ENCODE results near the gene MMEL1.

MMEL1 gene

GRCh38 chr1:2639607-2640521, 7.0 kb upstream of the MMEL1 start:
- H3K4me3 ChIP-seq (replicated peaks; ENCODE audit: insufficient read depth, low read length): no peak overlapping the region
- TF ChIP-seq GABPA (IDR thresholded peaks at IDR 0.05; ENCODE audit: low read depth) (no peak), SPI1 (IDR thresholded peaks at IDR 0.05; ENCODE audit: borderline replicate concordance, low read depth) (no peak), POLR2AphosphoS5 (IDR thresholded peaks at IDR 0.05; ENCODE audit: low read depth) (no peak)
- TF ChIP-seq, protein P1, sequence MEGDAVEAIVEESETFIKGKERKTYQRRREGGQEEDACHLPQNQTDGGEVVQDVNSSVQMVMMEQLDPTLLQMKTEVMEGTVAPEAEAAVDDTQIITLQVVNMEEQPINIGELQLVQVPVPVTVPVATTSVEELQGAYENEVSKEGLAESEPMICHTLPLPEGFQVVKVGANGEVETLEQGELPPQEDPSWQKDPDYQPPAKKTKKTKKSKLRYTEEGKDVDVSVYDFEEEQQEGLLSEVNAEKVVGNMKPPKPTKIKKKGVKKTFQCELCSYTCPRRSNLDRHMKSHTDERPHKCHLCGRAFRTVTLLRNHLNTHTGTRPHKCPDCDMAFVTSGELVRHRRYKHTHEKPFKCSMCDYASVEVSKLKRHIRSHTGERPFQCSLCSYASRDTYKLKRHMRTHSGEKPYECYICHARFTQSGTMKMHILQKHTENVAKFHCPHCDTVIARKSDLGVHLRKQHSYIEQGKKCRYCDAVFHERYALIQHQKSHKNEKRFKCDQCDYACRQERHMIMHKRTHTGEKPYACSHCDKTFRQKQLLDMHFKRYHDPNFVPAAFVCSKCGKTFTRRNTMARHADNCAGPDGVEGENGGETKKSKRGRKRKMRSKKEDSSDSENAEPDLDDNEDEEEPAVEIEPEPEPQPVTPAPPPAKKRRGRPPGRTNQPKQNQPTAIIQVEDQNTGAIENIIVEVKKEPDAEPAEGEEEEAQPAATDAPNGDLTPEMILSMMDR (IDR thresholded peaks at IDR 0.05; ENCODE audit: insufficient read depth, low read length): no peak
- TF ChIP-seq, protein P2, sequence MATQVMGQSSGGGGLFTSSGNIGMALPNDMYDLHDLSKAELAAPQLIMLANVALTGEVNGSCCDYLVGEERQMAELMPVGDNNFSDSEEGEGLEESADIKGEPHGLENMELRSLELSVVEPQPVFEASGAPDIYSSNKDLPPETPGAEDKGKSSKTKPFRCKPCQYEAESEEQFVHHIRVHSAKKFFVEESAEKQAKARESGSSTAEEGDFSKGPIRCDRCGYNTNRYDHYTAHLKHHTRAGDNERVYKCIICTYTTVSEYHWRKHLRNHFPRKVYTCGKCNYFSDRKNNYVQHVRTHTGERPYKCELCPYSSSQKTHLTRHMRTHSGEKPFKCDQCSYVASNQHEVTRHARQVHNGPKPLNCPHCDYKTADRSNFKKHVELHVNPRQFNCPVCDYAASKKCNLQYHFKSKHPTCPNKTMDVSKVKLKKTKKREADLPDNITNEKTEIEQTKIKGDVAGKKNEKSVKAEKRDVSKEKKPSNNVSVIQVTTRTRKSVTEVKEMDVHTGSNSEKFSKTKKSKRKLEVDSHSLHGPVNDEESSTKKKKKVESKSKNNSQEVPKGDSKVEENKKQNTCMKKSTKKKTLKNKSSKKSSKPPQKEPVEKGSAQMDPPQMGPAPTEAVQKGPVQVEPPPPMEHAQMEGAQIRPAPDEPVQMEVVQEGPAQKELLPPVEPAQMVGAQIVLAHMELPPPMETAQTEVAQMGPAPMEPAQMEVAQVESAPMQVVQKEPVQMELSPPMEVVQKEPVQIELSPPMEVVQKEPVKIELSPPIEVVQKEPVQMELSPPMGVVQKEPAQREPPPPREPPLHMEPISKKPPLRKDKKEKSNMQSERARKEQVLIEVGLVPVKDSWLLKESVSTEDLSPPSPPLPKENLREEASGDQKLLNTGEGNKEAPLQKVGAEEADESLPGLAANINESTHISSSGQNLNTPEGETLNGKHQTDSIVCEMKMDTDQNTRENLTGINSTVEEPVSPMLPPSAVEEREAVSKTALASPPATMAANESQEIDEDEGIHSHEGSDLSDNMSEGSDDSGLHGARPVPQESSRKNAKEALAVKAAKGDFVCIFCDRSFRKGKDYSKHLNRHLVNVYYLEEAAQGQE (IDR thresholded peaks at IDR 0.05; ENCODE audit: insufficient replicate concordance, low read depth): no peak
- H3K27ac ChIP-seq (replicated peaks): no peak overlapping the region
- H3K27me3 ChIP-seq (ENCODE audit: insufficient read depth, poor library complexity, severe bottlenecking): no peaks in the 10 kb centered on the region
- no peak for DNase-seq (ENCODE audit: low read depth in 1 of 2, low spot score in 1 of 2)

GRCh38 chr1:2639203-2639602, 6.4 kb upstream of the MMEL1 start:
- DNase-seq (ENCODE audit: low read depth in 1 of 2, low spot score in 1 of 2): no peak
- Histone ChIP-seq H3K27me3 (ENCODE audit: insufficient read depth, poor library complexity, severe bottlenecking) (no peaks in the 10 kb centered on the region), H3K27ac (replicated peaks) (no peak overlapping the region), H3K4me3 (replicated peaks; ENCODE audit: insufficient read depth, low read length) (no peak overlapping the region)
- TF ChIP-seq, protein P1 (IDR thresholded peaks at IDR 0.05; ENCODE audit: insufficient read depth, low read length): no peak
- no peak for TF ChIP-seq GABPA (IDR thresholded peaks at IDR 0.05; ENCODE audit: low read depth)
- TF ChIP-seq SPI1 (IDR thresholded peaks at IDR 0.05; ENCODE audit: borderline replicate concordance, low read depth): no peak
- no peak for TF ChIP-seq POLR2AphosphoS5 (IDR thresholded peaks at IDR 0.05; ENCODE audit: low read depth)
- TF ChIP-seq, protein P2 (IDR thresholded peaks at IDR 0.05; ENCODE audit: insufficient replicate concordance, low read depth): no peak

GRCh38 chr1:2638466-2639115, 5.8 kb upstream of the MMEL1 start:
- H3K4me3 ChIP-seq (replicated peaks; ENCODE audit: insufficient read depth, low read length): no peak overlapping the region
- TF ChIP-seq, protein P1 (IDR thresholded peaks at IDR 0.05; ENCODE audit: insufficient read depth, low read length): no peak
- TF ChIP-seq GABPA (IDR thresholded peaks at IDR 0.05; ENCODE audit: low read depth) (no peak), POLR2AphosphoS5 (IDR thresholded peaks at IDR 0.05; ENCODE audit: low read depth) (no peak), SPI1 (IDR thresholded peaks at IDR 0.05; ENCODE audit: borderline replicate concordance, low read depth) (no peak)
- TF ChIP-seq, protein P2 (IDR thresholded peaks at IDR 0.05; ENCODE audit: insufficient replicate concordance, low read depth): no peak
- no peak for DNase-seq (ENCODE audit: low read depth in 1 of 2, low spot score in 1 of 2)
- no peaks in the 10 kb centered on the region for H3K27me3 ChIP-seq (ENCODE audit: insufficient read depth, poor library complexity, severe bottlenecking)
- no peak overlapping the region for H3K27ac ChIP-seq (replicated peaks)
